ENCODE measurements around the gene HAAO.

HAAO gene

DNA sequence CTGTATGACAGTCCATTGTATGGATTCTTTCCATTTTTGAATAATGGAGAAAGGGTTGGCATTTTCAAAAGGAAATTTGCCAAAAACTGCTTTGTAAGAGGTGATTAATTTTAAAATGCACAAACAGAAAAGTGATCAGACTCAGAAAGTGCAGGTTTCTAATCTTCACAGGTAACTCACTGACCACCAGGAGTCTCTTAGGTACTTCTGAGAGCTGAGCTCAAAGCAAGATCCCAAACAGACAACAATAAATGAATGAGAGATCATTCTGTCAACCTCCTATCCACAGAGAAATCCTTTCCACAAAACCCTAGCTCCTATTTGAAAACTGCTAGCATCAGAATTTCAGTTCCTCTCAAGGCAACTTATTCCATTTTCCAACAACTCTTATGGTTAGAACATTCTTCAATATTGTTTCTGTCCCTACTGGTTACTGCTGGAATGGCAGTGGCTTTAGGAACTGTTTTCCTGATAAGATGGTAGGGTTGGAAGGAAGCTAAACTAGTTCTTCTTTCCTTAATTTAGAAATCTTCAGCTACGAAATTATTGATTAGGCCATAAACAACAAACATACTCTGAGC is 20.6 kb upstream of the HAAO start:
- no peak for DNase-seq

DNA sequence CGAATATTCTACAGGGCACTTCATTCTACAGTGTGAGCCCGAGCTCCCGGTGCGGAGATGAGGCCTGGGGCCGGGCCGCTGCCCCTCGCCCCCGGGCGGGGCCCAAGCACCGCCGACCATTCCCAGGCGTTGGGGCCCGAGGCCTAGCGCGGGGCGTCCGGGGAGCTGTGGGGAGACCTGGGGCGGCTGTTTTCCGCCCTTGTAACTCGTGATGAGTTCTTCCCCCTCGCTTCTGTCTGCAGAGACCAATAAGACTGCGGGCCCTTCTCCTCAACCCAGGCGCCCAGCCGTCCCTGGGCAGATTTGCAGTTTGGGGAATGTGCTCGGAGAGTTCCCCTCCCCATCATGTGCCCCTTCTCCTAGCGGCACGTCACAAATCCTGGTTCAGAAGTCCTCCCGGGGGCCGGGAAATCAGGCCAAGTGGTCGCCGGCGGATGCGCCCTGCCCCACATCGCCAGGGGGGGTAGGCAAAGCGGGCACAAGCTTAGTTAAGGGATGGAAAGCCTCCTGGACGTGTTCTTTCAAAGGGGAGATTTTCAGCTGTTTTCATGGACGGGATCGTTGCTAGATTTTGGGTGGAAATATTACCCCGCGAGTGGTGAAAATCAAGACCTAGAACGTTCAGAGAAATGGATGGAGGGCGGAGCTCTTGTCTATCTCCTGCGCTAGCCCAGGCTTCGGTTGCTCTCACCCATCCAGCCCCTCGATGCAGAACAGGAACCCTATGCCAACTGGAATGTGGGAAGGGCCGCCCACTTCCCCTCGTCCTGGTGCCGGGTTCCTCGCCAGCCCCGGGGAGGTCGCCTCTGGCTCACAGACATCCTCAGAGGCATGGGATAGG is 18.8 kb upstream of the HAAO start:
- DNase-seq: peak; percentile 12

DNA sequence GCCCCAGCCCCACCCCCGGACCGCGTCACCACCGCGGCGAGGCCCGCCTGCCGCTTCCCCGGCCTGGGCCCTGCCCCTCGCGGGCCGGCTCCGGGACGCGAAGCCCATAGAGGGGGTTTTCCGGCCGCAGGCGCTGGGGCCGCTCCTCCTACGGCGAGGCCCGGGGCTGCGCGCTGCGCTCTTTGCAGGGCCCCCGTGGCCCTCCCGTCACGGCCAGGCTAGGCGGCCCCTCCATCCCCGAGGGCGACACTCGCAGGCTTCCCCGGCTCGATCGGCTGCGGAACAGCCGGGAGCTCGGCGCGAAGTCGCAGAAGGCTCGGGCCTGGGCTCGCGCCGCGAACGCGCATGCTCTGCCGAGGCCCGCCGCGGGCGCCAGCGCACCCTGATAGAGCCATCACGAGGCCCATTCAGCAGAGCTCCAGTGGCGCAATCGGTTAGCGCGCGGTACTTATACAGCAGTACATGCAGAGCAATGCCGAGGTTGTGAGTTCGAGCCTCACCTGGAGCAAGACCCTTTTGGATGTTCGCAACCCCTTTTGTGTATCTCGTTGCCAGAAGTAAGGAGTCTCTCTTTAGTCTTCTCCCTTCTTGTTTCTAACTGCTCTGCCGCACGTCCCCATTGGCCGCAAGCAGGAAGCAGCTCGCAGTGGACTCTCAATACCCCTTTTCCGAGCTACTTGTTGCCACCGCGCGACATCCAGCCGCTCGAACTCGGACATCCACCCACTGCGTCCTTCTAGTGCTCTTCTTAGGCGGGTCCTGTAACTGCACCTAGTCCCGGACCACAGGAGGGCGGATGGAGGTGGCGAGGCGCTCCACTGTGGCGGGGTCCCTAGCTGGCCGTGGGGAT is 18.0 kb upstream of the HAAO start:
- peak; percentile 89 for DNase-seq

DNA sequence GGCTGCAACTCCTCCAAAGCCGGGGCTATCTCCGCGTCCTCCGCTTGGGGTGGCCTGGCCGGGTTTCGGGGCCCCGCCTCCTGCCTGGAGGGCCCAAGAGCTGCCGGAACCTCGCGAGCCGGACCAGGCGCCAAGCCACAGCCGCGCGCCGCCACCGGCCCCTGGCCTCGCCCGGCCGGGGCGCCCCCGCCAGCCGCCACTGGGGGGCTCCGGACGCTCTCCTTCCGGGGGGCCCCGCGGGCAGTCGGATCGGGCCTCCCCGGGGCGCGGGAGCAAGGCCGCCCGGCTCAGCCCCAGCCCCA is 17.4 kb upstream of the HAAO start:
- no peak for DNase-seq

GRCh38 chr2:42809131-42809818 is 16.9 kb upstream of the HAAO start:
- no peak for DNase-seq

DNA sequence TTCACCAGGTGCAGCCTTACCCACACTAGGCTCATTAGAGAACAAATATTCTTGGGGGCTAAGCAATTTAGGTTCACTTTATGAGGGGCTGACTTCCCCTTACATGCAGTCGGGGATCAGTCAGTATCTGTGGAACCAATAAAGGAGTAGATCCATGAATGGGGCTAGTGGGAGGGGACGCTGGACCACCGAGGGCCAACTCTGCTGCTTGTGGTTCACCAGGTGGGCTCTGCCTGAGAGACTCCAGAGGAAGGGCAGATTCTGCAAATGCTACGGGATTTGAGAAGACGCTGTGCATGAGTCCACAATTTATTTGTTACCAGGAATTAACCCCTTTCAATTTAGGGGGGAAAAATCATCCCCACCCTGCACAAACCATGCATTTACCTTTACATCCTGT is 15.9 kb upstream of the HAAO start:
- DNase-seq: no peak

- no peak for DNase-seq
Measured at GRCh38 chr2:42806786-42807185, 14.4 kb upstream of the HAAO start.

DNA sequence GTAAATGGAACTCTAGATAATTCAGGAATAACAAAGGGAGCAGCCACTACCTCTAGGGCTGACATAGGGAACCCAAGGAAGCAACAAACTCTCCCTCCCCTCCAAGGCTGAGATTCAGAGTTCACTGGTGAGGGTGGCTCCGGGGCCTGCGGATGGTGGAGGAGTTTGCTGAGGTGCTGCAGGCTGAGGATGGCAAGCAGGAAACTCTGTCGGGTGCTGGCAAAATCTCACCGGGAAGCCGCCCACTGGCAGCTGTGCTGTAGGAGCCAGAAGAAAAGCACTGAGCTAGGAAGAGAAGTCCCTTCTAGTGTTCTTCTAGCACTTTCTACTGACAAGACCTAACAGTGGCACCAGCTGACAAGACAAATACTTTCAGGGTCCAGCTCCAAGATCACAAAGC is 12.5 kb upstream of the HAAO start:
- no peak for DNase-seq

DNA sequence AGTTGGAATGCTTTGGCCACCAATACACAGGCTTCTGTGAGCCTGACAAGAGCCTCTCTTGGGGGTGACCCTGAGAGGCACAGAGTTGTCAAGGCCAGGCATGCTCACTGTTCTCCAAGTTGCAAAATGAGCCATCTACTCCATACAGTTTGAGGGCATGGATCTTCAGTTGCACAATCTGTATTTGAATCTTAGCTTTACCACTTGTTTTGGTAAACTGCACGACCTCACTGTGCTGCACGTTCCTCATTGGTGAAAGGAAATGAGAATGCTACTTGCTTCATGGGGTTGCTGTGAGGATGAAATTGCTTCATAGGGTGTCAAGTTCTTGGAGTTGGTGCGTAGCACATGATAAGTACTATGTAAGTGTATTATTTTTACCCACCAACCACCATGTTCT is 12.0 kb upstream of the HAAO start:
- no peak for DNase-seq

- DNase-seq: no peak
Measured at GRCh38 chr2:42802150-42802549, 9.8 kb upstream of the HAAO start.

DNA sequence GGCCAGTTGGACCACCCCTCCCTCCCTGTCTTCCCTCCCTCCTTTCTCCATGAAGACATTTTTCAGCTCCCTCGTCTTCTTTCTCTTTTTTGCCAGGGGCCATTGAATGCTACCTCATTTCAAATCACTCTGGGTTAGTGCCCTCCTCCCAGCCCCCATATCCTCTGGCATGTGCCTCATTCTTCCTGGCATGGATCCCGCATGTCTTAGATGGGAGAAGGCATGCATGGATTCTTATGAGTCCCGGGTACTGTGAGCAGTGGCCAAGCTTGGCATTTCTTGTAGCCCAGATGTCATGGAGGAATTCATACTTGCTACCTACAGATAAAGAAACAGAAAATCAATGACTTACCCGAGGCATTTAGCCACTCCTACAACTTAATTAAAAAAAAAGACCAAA is 9.0 kb upstream of the HAAO start:
- no peak for DNase-seq

GRCh38 chr2:42800981-42801380 is 8.6 kb upstream of the HAAO start:
- no peak for DNase-seq

DNA sequence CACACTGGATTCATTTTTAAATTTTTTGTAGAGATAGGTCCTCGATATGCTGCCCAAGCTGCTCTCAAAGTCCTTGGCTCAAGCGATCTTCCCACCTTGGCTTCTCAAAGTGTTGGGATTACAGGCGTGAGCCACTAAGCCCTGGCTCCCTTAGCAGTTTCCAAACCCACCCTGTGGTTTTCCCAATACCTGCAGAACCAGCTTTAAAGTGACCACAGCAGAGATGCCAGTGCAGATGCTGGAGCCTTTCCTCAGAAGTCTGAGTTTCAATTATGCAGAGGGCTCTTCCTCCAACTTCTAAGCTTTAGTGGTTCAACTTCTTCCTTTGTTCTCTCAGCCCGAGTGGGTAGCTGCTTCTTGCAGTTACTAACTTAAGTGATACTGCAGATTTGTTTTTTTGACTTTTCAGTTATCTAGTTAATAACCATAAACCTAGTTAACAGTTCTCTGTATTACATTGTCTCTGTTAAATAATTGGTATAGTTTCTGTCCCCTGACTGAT is 8.1 kb upstream of the HAAO start:
- DNase-seq: no peak

GRCh38 chr2:42799881-42800280 is 7.5 kb upstream of the HAAO start:
- no peak for DNase-seq

DNA sequence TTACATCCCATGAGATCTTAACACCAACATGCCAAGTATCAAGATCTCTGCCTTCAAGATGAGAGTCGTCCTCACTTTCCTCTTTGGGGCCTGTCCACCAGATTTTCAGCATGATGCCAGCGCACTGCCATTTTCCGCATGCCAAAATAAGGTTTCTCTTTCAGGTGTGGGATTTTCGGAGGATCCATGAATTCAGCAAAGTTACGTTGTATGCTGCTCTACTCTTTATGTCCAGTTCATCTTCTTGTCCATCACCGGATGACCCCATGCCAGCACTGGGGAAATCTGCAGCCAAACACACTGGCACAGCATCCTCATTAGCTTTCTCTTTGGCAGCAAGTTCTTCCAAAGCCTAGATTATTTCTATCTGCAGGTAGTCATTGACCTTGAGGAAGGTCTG is 4.9 kb upstream of the HAAO start:
- DNase-seq: no peak

DNA sequence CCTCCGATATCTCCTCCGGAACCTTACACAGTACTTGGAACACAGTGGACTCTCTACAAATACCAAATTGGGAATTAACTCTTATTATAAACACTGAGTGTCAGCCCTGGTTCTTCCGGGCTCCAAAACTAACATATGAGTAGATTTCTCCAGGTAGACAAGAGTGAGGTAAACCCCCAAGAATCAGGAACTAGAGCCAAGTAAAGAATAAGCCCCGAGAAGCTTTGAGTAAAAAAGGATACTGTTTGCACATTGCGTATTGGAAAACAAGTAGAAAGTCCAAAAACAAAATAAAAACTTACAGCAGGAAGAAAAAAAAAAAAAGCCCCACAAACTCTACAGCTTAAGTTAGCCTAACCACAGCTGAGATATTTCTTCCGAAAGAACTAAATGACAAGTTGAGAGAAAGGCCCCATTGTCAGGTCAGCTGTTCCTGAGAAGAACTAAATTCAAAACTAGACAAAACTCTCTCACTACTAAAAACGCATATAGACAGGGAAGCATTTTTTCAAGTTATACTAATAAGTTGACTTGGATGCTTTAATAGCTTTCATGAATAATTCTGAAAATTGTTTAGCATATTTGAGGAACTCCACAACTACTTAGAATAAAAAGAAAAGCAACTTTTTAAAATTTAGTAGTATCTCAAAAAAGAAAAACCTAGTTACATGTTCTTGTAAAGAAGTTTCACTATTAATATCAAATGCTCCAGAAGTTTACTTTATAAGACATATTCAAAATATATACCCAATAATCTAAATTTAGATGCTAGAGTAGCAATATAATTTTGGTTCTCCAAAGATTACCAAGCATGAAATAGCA is 4.3 kb upstream of the HAAO start:
- no peak for DNase-seq

- DNase-seq: no peak
Measured at GRCh38 chr2:42795841-42796301, 3.5 kb upstream of the HAAO start.

DNA sequence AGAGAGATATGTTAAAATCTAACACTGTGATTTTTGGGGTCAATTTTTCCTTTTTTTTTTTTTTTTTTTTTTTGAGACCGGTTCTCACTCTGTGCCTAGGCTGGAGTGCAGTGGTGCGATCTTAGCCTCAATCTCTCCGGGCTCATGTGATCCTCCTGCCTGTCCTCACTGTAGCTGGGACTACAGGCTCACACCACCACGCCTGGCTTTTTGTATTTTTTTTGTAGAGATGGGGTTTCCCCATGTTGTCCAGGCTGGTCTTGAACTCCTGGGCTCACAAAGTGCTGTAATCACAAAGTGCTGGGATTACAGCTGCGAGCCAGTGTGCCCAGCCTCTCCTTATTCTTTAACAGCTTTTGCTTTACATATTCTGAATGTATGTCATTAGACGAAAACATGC is 2.9 kb upstream of the HAAO start:
- no peak for DNase-seq

GRCh38 chr2:42794271-42795046 is 2.1 kb upstream of the HAAO start:
- DNase-seq: no peak

GRCh38 chr2:42793334-42794270 is 1.2 kb upstream of the HAAO start:
- DNase-seq: no peak
